ENCODE measurements around the gene GLRX2. TPM values are rescaled to one million over a fixed set of nuclear protein-coding genes. Genes with fewer than 3 reads are reported as not detected.

Gene GLRX2
- total RNA-seq, 1 experiment from 2014 or later = 74.2 TPM

- no peak overlapping the region for H3K4me3 Mint-ChIP-seq (ENCODE audit: unreplicated experiment)
- TF ChIP-seq, protein P1, sequence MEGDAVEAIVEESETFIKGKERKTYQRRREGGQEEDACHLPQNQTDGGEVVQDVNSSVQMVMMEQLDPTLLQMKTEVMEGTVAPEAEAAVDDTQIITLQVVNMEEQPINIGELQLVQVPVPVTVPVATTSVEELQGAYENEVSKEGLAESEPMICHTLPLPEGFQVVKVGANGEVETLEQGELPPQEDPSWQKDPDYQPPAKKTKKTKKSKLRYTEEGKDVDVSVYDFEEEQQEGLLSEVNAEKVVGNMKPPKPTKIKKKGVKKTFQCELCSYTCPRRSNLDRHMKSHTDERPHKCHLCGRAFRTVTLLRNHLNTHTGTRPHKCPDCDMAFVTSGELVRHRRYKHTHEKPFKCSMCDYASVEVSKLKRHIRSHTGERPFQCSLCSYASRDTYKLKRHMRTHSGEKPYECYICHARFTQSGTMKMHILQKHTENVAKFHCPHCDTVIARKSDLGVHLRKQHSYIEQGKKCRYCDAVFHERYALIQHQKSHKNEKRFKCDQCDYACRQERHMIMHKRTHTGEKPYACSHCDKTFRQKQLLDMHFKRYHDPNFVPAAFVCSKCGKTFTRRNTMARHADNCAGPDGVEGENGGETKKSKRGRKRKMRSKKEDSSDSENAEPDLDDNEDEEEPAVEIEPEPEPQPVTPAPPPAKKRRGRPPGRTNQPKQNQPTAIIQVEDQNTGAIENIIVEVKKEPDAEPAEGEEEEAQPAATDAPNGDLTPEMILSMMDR (IDR thresholded peaks at IDR 0.05; ENCODE audit: unreplicated experiment) = no peak
- ChIA-PET CTCF (interaction anchor here (0.6 to 0.8 kb wide), 2 partner anchors 17 to 455 kb away, joined by 3 read pairs; no protein-coding TSS in a partner anchor), POLR2A (no interaction called here)
- intact Hi-C loops (cut with micrococcal nuclease) = no loop called here
- H3K27me3 Mint-ChIP-seq (ENCODE audit: insufficient read depth, unreplicated experiment) = no peaks in the 10 kb centered on the region
- peak overlapping the region; percentile 8 for H3K27ac Mint-ChIP-seq (ENCODE audit: low read depth, unreplicated experiment)
- H3K4me1 Mint-ChIP-seq (ENCODE audit: insufficient read depth, unreplicated experiment) = peaks cover 18% of the 10 kb centered on the region
- H3K9me3 Mint-ChIP-seq (ENCODE audit: unreplicated experiment) = no peaks in the 10 kb centered on the region
- BruUV-seq (replicated peaks) = no TSS peak
- H3K36me3 Mint-ChIP-seq (ENCODE audit: insufficient read depth, unreplicated experiment) = peaks cover 9% of the 10 kb centered on the region
- DNase-seq (ENCODE audit: unreplicated experiment) = no peak
Measured at GRCh38 chr1:193065954-193066353, 39.3 kb downstream of the GLRX2 start.

- Mint-ChIP-seq H3K9me3 (ENCODE audit: unreplicated experiment) (no peaks in the 10 kb centered on the region), H3K4me1 (ENCODE audit: insufficient read depth, unreplicated experiment) (peaks cover 29% of the 10 kb centered on the region), H3K27ac (ENCODE audit: low read depth, unreplicated experiment) (no peak overlapping the region), H3K36me3 (ENCODE audit: insufficient read depth, unreplicated experiment) (peaks cover 8% of the 10 kb centered on the region), H3K27me3 (ENCODE audit: insufficient read depth, unreplicated experiment) (no peaks in the 10 kb centered on the region), H3K4me3 (ENCODE audit: unreplicated experiment) (no peak overlapping the region)
- intact Hi-C loops (cut with micrococcal nuclease) = no loop called here
- BruUV-seq (replicated peaks) = no TSS peak
- POLR2A ChIA-PET = interaction anchor here (2.8 to 4.4 kb wide), 3 partner anchors 8 to 60 kb away, joined by 21 to 51 read pairs (median 25); partner anchors contain the start of genes CDC73 and GLRX2
- CTCF ChIA-PET = interaction anchor here (0.6 kb wide), 1 partner anchor 556 kb away, joined by 3 read pairs; no protein-coding TSS in a partner anchor
- no peak for DNase-seq (ENCODE audit: unreplicated experiment)
- TF ChIP-seq, protein P1 (IDR thresholded peaks at IDR 0.05; ENCODE audit: unreplicated experiment) = no peak
Measured at GRCh38 chr1:193062698-193063463, 42.3 kb downstream of the GLRX2 start.

DNA sequence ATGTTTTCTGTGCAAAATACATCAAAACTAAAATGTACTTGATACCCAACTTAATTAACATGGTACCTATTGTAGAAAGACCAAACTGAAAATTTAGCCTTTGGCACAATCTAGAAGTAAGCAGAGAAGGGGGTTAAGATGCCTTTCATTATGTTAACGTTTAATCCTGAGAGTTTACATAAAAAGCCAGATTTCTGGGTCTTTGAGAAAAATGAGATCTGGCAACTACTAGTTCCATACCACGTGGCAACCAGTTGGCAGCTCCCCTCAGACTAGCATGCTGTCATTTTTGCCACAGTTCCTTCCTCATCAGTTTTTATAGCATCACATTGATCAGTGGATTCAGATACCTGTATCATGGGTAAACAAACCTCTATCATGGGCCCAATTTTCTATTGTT lies 44.3 kb downstream of the GLRX2 start:
- POLR2A ChIA-PET = interaction anchor here (0.6 to 4.4 kb wide), 14 partner anchors 8 to 1009 kb away, joined by 3 to 51 read pairs (median 4); partner anchors contain the start of genes CDC73 and GLRX2
- Mint-ChIP-seq H3K27ac (ENCODE audit: low read depth, unreplicated experiment) (peak overlapping the region; percentile 97), H3K9me3 (ENCODE audit: unreplicated experiment) (no peaks in the 10 kb centered on the region), H3K27me3 (ENCODE audit: insufficient read depth, unreplicated experiment) (no peaks in the 10 kb centered on the region), H3K36me3 (ENCODE audit: insufficient read depth, unreplicated experiment) (peaks cover 8% of the 10 kb centered on the region), H3K4me1 (ENCODE audit: insufficient read depth, unreplicated experiment) (peaks cover 35% of the 10 kb centered on the region), H3K4me3 (ENCODE audit: unreplicated experiment) (peak overlapping the region; percentile 87)
- BruUV-seq (replicated peaks) = no TSS peak
- CTCF ChIA-PET = interaction anchor here (0.6 to 1.2 kb wide), 6 partner anchors 9 to 256 kb away, joined by 3 read pairs; no protein-coding TSS in a partner anchor
- TF ChIP-seq, protein P1 (IDR thresholded peaks at IDR 0.05; ENCODE audit: unreplicated experiment) = no peak
- intact Hi-C loops (cut with micrococcal nuclease) = loop anchor here (1.0 kb wide), 1 partner anchor 27 kb away; no protein-coding TSS in a partner anchor
- DNase-seq (ENCODE audit: unreplicated experiment) = peak; percentile 32

- TSS peak; percentile 51 for BruUV-seq (replicated peaks)
- Mint-ChIP-seq H3K4me3 (ENCODE audit: unreplicated experiment) (peak overlapping the region; percentile 87), H3K4me1 (ENCODE audit: insufficient read depth, unreplicated experiment) (peaks cover 32% of the 10 kb centered on the region), H3K27me3 (ENCODE audit: insufficient read depth, unreplicated experiment) (no peaks in the 10 kb centered on the region), H3K9me3 (ENCODE audit: unreplicated experiment) (no peaks in the 10 kb centered on the region), H3K36me3 (ENCODE audit: insufficient read depth, unreplicated experiment) (peaks cover 8% of the 10 kb centered on the region), H3K27ac (ENCODE audit: low read depth, unreplicated experiment) (peak overlapping the region; percentile 97)
- ChIA-PET POLR2A (interaction anchor here (0.6 to 4.4 kb wide), 16 partner anchors 9 to 1010 kb away, joined by 3 to 51 read pairs (median 4); partner anchors contain the start of genes CDC73 and GLRX2), CTCF (interaction anchor here (0.7 to 1.2 kb wide), 4 partner anchors 10 to 42 kb away, joined by 3 read pairs; no protein-coding TSS in a partner anchor)
- intact Hi-C loops (cut with micrococcal nuclease) = no loop called here
- DNase-seq (ENCODE audit: unreplicated experiment) = peak; percentile 27
- TF ChIP-seq, protein P1 (IDR thresholded peaks at IDR 0.05; ENCODE audit: unreplicated experiment) = no peak
Measured at GRCh38 chr1:193060406-193060805, 44.8 kb downstream of the GLRX2 start.
